CD8-positive, alpha-beta memory T cell (primary cell): ENCODE results near the gene VPS45. TPM values are rescaled to one million over a fixed set of nuclear protein-coding genes. Genes with fewer than 3 reads are reported as not detected.
A peak's percentile ranks its signal among the peaks of the same experiment; 100 is the strongest.

Experiments used
- CTCF ChIA-PET: fragments of 350-600 bp; sonication (Branson Sonifier 250); formaldehyde crosslinking; loops from one replicate; lab custom pipeline; 2021; ENCODE audit warnings: antibody characterized with exemption; lab: Charles Lee
- POLR2A ChIA-PET: fragments of 350-600 bp; sonication (Branson Sonifier 250); formaldehyde crosslinking; loops from one replicate; lab custom pipeline; 2021; ENCODE audit warnings: antibody characterized with exemption; lab: Charles Lee
- DNase-seq, 5 donors: peaks; one replicate each; pipeline versions ENCODE4 v3.0.0 to v3.0.0-alpha.2; 2020 to 2022; ENCODE audit warnings: mixed read lengths in 1 of 5
- H3K27ac ChIP-seq: one replicate; pipeline ENCODE4 v1.7.0; 2013; ENCODE audit warnings: low read depth, mild to moderate bottlenecking, low read length, moderate library complexity
- H3K27me3 ChIP-seq: 2 replicates; pipeline ENCODE4 v1.7.0; 2013; ENCODE audit warnings: low read length, mild to moderate bottlenecking; ENCODE audit not compliant: insufficient read depth, poor library complexity, severe bottlenecking
- H3K36me3 ChIP-seq: 2 replicates; pipeline ENCODE4 v1.7.0; 2013; ENCODE audit warnings: mild to moderate bottlenecking, low read length, moderate library complexity; ENCODE audit not compliant: insufficient read depth
- H3K4me1 ChIP-seq: 2 replicates; pipeline ENCODE4 v1.7.0; 2013; ENCODE audit warnings: mild to moderate bottlenecking, low read length, moderate library complexity; ENCODE audit not compliant: insufficient read depth
- H3K4me3 ChIP-seq: 2 replicates; pipeline ENCODE4 v1.7.0; 2013; ENCODE audit warnings: mild to moderate bottlenecking, low read length
- H3K9me3 ChIP-seq: 2 replicates; pipeline ENCODE4 v1.7.0; 2013; ENCODE audit warnings: mild to moderate bottlenecking, low read length
- H3K27ac Mint-ChIP-seq, 8 donors: one replicate each; pipeline ENCODE4 v1.8.0; 2020 to 2021; ENCODE audit warnings: mixed read lengths in 8 of 8, mild to moderate bottlenecking in 6 of 8, inconsistent platforms in 3 of 8, moderate library complexity in 3 of 8
- H3K27me3 Mint-ChIP-seq, 2 donors: one replicate each; pipeline ENCODE4 v1.8.0; 2020 to 2021; ENCODE audit warnings: mixed read lengths in 2 of 2, mild to moderate bottlenecking in 1 of 2, moderate library complexity in 1 of 2
- H3K36me3 Mint-ChIP-seq, 3 donors: one replicate each; pipeline ENCODE4 v1.8.0; 2020 to 2021; ENCODE audit warnings: mixed read lengths in 3 of 3, inconsistent platforms in 1 of 3, mild to moderate bottlenecking in 1 of 3
- H3K4me1 Mint-ChIP-seq, 3 donors: one replicate each; pipeline ENCODE4 v1.8.0; 2020 to 2021; ENCODE audit warnings: mixed read lengths in 3 of 3, inconsistent platforms in 1 of 3, mild to moderate bottlenecking in 1 of 3
- H3K4me3 Mint-ChIP-seq, 7 donors: one replicate each; pipeline ENCODE4 v1.8.0; 2020 to 2021; ENCODE audit warnings: mixed read lengths in 7 of 7, mild to moderate bottlenecking in 6 of 7, moderate library complexity in 4 of 7, inconsistent platforms in 2 of 7
- H3K9me3 Mint-ChIP-seq, 5 donors: one replicate each; pipeline ENCODE4 v1.8.0; 2020 to 2022; ENCODE audit warnings: mixed read lengths in 5 of 5, mild to moderate bottlenecking in 3 of 5, moderate library complexity in 2 of 5, inconsistent platforms in 1 of 5
- polyA plus RNA-seq: library from polyadenylated mRNA; unstranded; fragments of 300-500 nt; fragmentation: Illumina TruSeq; gene quantifications from one replicate; pipeline ENCODE4 v1.2.3, GENCODE V29; 2021
- total RNA-seq, 2 experiments: library from RNA; stranded (reverse); gene quantifications; one replicate each; pipeline ENCODE4 v1.2.3, GENCODE V29; 2021

The VPS45 gene
- total and polyA plus RNA-seq, 3 experiments from 2014 or later = 26.3 to 33.6 (median 27.5) TPM

- no peak overlapping the region for H3K27ac ChIP-seq
- H3K4me3 ChIP-seq = no peak overlapping the region
- H3K4me3 Mint-ChIP-seq = no peak overlapping the region
- DNase-seq = peak; percentile 25 to 71 (median 38)
- H3K4me1 Mint-ChIP-seq = peaks cover 0 to 4% (median 3%) of the 10 kb centered on the region in 3 donors
- H3K27me3 ChIP-seq = no peaks in the 10 kb centered on the region
- CTCF ChIA-PET = interaction anchor here (1.1 to 14.9 kb wide), 9 partner anchors 10 to 234 kb away, joined by 3 to 150 read pairs (median 4); partner anchors contain the start of gene VPS45
- H3K9me3 Mint-ChIP-seq = no peaks in the 10 kb centered on the region
- peaks cover 3% of the 10 kb centered on the region for H3K4me1 ChIP-seq
- peaks cover 0 to 1% of the 10 kb centered on the region in 2 donors for H3K27me3 Mint-ChIP-seq
- no peaks in the 10 kb centered on the region for H3K36me3 ChIP-seq
- no peaks in the 10 kb centered on the region for H3K36me3 Mint-ChIP-seq
- H3K9me3 ChIP-seq = no peaks in the 10 kb centered on the region
- H3K27ac Mint-ChIP-seq = no peak overlapping the region
- POLR2A ChIA-PET = no interaction called here
Observed at GRCh38 chr1:150168960-150169601, 101.5 kb downstream of the VPS45 start.

DNA sequence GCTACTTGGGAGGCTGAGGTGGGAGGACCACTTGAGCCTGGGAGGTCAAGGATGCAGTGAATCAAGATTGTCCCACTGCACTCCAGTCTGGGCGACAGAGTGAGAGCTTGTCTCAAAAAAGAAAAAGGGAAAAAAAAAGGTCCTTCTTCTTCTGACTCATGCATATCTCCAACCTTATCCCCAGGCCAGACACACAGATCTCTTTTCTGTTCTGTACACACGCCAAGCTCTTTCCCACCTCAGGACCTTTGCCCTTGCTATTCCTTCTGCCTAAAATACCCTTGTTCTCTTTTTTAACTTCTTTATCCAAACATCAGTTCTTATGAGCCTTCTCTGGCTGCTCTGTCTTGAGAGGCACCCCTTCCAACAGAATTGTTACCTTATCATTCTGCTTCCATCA is 104.2 kb downstream of the VPS45 start:
- Histone ChIP-seq H3K4me3 (no peak overlapping the region), H3K9me3 (no peaks in the 10 kb centered on the region), H3K4me1 (no peaks in the 10 kb centered on the region), H3K27ac (no peak overlapping the region), H3K36me3 (no peaks in the 10 kb centered on the region), H3K27me3 (no peaks in the 10 kb centered on the region)
- ChIA-PET CTCF (interaction anchor here (14.9 kb wide), 1 partner anchor 97 kb away, joined by 150 read pairs; no protein-coding TSS in a partner anchor), POLR2A (no interaction called here)
- Mint-ChIP-seq H3K9me3 (no peaks in the 10 kb centered on the region), H3K36me3 (no peaks in the 10 kb centered on the region), H3K4me1 (no peaks in the 10 kb centered on the region), H3K4me3 (no peak overlapping the region), H3K27ac (peak overlapping the region in 2 of 8 donors; percentile 21 to 52), H3K27me3 (peaks cover 0 to under 1% of the 10 kb centered on the region in 2 donors)
- DNase-seq = no peak

DNA sequence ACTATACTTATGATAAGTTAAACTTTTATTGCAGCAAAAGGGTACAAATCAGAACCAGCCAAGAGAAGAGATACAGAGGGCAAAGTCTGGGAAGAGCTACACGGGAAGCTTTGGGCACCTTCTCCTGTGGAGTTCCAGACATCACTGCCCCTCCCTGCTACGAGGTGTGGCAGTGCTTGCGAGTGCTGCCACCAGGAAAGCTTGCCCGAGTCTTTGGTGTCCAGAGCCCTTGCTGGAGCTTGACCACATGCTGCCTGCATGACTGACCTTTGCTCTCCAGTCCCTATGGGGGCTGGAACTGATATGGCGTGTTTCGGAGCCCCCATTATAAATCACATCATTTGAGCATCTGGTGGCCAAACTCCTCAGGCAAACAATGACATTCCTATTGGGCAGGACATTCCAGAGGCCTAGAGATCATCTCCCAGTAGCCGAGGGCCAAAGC is 105.6 kb downstream of the VPS45 start:
- ChIA-PET CTCF (no interaction called here), POLR2A (interaction anchor here (1.1 kb wide), 1 partner anchor 104 kb away, joined by 3 read pairs; no protein-coding TSS in a partner anchor)
- no peak overlapping the region for H3K27ac ChIP-seq
- Mint-ChIP-seq H3K27ac (peak overlapping the region in 1 of 8 donors; percentile 17), H3K9me3 (no peaks in the 10 kb centered on the region), H3K4me1 (no peaks in the 10 kb centered on the region), H3K27me3 (no peaks in the 10 kb centered on the region), H3K36me3 (no peaks in the 10 kb centered on the region), H3K4me3 (no peak overlapping the region)
- H3K9me3 ChIP-seq = no peaks in the 10 kb centered on the region
- H3K36me3 ChIP-seq = no peaks in the 10 kb centered on the region
- no peaks in the 10 kb centered on the region for H3K27me3 ChIP-seq
- H3K4me1 ChIP-seq = no peaks in the 10 kb centered on the region
- no peak for DNase-seq
- no peak overlapping the region for H3K4me3 ChIP-seq

- no peaks in the 10 kb centered on the region for H3K4me1 Mint-ChIP-seq
- H3K9me3 ChIP-seq = no peaks in the 10 kb centered on the region
- no peaks in the 10 kb centered on the region for H3K36me3 Mint-ChIP-seq
- DNase-seq = no peak
- ChIA-PET CTCF (no interaction called here), POLR2A (no interaction called here)
- H3K27ac ChIP-seq = no peak overlapping the region
- no peaks in the 10 kb centered on the region for H3K27me3 ChIP-seq
- H3K4me3 Mint-ChIP-seq = no peak overlapping the region
- H3K4me1 ChIP-seq = no peaks in the 10 kb centered on the region
- no peaks in the 10 kb centered on the region for H3K36me3 ChIP-seq
- no peaks in the 10 kb centered on the region for H3K27me3 Mint-ChIP-seq
- no peak overlapping the region for H3K4me3 ChIP-seq
- H3K27ac Mint-ChIP-seq = no peak overlapping the region
- H3K9me3 Mint-ChIP-seq = no peaks in the 10 kb centered on the region
Observed at GRCh38 chr1:150176593-150176992, 109.0 kb downstream of the VPS45 start.

- DNase-seq = no peak
- no peaks in the 10 kb centered on the region for H3K36me3 ChIP-seq
- H3K4me3 Mint-ChIP-seq = no peak overlapping the region
- H3K9me3 Mint-ChIP-seq = no peaks in the 10 kb centered on the region
- no peak overlapping the region for H3K27ac Mint-ChIP-seq
- H3K4me3 ChIP-seq = no peak overlapping the region
- H3K9me3 ChIP-seq = no peaks in the 10 kb centered on the region
- H3K27me3 ChIP-seq = no peaks in the 10 kb centered on the region
- ChIA-PET CTCF (interaction anchor here (1.0 kb wide), 1 partner anchor 9 kb away, joined by 3 read pairs; no protein-coding TSS in a partner anchor), POLR2A (no interaction called here)
- H3K27ac ChIP-seq = no peak overlapping the region
- H3K27me3 Mint-ChIP-seq = no peaks in the 10 kb centered on the region
- no peaks in the 10 kb centered on the region for H3K36me3 Mint-ChIP-seq
- H3K4me1 Mint-ChIP-seq = no peaks in the 10 kb centered on the region
- H3K4me1 ChIP-seq = no peaks in the 10 kb centered on the region
Observed at GRCh38 chr1:150178548-150178947, 111.0 kb downstream of the VPS45 start.

- ChIA-PET CTCF (interaction anchor here (1.7 kb wide), 1 partner anchor 11 kb away, joined by 3 read pairs; no protein-coding TSS in a partner anchor), POLR2A (no interaction called here)
- H3K4me3 Mint-ChIP-seq = no peak overlapping the region
Observed at GRCh38 chr1:150179867-150180266, 112.3 kb downstream of the VPS45 start.

DNA sequence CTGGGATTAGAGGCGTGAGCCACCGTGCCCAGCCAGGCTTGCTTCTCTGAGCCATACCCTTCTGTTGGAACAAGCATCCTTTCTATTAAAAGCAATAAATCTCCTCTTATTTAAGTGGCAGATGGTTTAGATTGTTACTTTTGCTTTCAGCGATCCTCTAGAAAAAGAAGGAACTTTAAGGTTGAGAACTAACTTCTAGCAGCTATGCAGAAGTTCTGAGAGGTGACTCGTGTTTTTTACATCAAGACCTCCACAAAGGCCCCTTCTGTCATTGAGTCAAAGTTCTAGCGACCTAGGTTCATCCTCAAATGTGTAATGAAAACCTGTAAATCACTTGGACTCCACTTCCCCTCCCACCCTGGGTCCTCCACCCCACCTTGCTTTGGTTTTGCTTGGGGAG is 112.9 kb downstream of the VPS45 start:
- Mint-ChIP-seq H3K36me3 (no peaks in the 10 kb centered on the region), H3K4me1 (no peaks in the 10 kb centered on the region), H3K27ac (no peak overlapping the region), H3K9me3 (no peaks in the 10 kb centered on the region), H3K27me3 (no peaks in the 10 kb centered on the region), H3K4me3 (no peak overlapping the region)
- CTCF ChIA-PET = interaction anchor here (1.7 kb wide), 1 partner anchor 11 kb away, joined by 3 read pairs; no protein-coding TSS in a partner anchor
- POLR2A ChIA-PET = interaction anchor here (0.6 kb wide), 1 partner anchor 130 kb away, joined by 3 read pairs; no protein-coding TSS in a partner anchor
- Histone ChIP-seq H3K9me3 (no peaks in the 10 kb centered on the region), H3K4me3 (no peak overlapping the region), H3K4me1 (no peaks in the 10 kb centered on the region), H3K36me3 (no peaks in the 10 kb centered on the region), H3K27me3 (no peaks in the 10 kb centered on the region), H3K27ac (no peak overlapping the region)
- DNase-seq = no peak

More at GRCh38 chr1:150179867-150180266, 112.3 kb downstream of the VPS45 start:
- H3K36me3 ChIP-seq = no peaks in the 10 kb centered on the region
- H3K4me1 Mint-ChIP-seq = no peaks in the 10 kb centered on the region
- no peaks in the 10 kb centered on the region for H3K9me3 Mint-ChIP-seq
- H3K4me1 ChIP-seq = no peaks in the 10 kb centered on the region
- H3K27ac Mint-ChIP-seq = no peak overlapping the region
- H3K9me3 ChIP-seq = no peaks in the 10 kb centered on the region
- DNase-seq = no peak
- no peak overlapping the region for H3K27ac ChIP-seq
- H3K36me3 Mint-ChIP-seq = no peaks in the 10 kb centered on the region
- H3K27me3 Mint-ChIP-seq = no peaks in the 10 kb centered on the region
- no peak overlapping the region for H3K4me3 ChIP-seq
- H3K27me3 ChIP-seq = no peaks in the 10 kb centered on the region

DNA sequence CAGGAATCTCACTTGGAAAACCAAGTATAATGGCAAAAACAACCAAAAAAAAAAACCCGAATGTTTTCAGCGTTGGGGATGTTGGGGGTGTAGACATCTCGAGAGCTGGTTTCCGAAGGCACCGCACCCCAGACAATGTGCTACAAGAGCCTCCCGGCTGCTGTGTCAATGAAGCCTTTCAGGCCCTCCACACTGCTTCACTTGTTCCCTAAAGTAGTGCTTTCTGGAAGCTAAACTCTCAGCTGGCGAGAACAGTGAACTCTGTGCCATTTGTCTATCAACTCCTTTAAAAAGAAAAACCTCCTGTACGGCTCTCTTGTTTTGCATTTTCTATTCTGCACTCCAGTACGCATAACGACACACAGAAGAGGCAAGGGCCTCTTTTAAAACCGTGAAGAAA is 114.7 kb downstream of the VPS45 start:
- Histone ChIP-seq H3K4me3 (no peak overlapping the region), H3K36me3 (no peaks in the 10 kb centered on the region), H3K9me3 (no peaks in the 10 kb centered on the region), H3K27me3 (no peaks in the 10 kb centered on the region), H3K4me1 (no peaks in the 10 kb centered on the region), H3K27ac (no peak overlapping the region)
- Mint-ChIP-seq H3K9me3 (no peaks in the 10 kb centered on the region), H3K4me3 (no peak overlapping the region), H3K27ac (no peak overlapping the region), H3K4me1 (peaks cover 4 to 9% (median 6%) of the 10 kb centered on the region in 3 donors), H3K36me3 (no peaks in the 10 kb centered on the region), H3K27me3 (no peaks in the 10 kb centered on the region)
- ChIA-PET CTCF (no interaction called here), POLR2A (interaction anchor here (0.7 kb wide), 1 partner anchor 11 kb away, joined by 3 read pairs; no protein-coding TSS in a partner anchor)
- no peak for DNase-seq
